Stimulated activated naive CD8-positive, alpha-beta T cell treated with anti-CD3 and anti-CD28 coated beads, Interleukin-15, amount 100 ng/mL, for 72 hours (primary cell): ENCODE data around the gene HAUS7.

Experiments
- ATAC-seq: fragments of 150-1000 bp; cut with Tn5 transposase; 2 replicates; pipeline ENCODE4 v1.10.0; 2021; ENCODE audit warnings: mild to moderate bottlenecking, moderate library complexity
- DNase-seq, 2 donors: peaks; one replicate each; pipeline ENCODE4 v3.0.0; 2021 to 2022
- H3K27ac Mint-ChIP-seq, 2 donors: one replicate each; pipeline ENCODE4 v1.8.0; 2022; ENCODE audit warnings: mild to moderate bottlenecking in 2 of 2, mixed read lengths in 2 of 2, moderate library complexity in 2 of 2
- H3K27me3 Mint-ChIP-seq: one replicate; pipeline ENCODE4 v1.8.0; 2022; ENCODE audit warnings: mixed read lengths
- H3K4me1 Mint-ChIP-seq: one replicate; pipeline ENCODE4 v1.8.0; 2022; ENCODE audit warnings: mild to moderate bottlenecking, mixed read lengths
- H3K4me3 Mint-ChIP-seq, 2 donors: one replicate each; pipeline ENCODE4 v1.8.0; 2022; ENCODE audit warnings: mild to moderate bottlenecking in 2 of 2, mixed read lengths in 2 of 2, moderate library complexity in 1 of 2
- H3K9me3 Mint-ChIP-seq, 2 donors: one replicate each; pipeline ENCODE4 v1.8.0; 2022; ENCODE audit warnings: mixed read lengths in 2 of 2

HAUS7 gene

DNA sequence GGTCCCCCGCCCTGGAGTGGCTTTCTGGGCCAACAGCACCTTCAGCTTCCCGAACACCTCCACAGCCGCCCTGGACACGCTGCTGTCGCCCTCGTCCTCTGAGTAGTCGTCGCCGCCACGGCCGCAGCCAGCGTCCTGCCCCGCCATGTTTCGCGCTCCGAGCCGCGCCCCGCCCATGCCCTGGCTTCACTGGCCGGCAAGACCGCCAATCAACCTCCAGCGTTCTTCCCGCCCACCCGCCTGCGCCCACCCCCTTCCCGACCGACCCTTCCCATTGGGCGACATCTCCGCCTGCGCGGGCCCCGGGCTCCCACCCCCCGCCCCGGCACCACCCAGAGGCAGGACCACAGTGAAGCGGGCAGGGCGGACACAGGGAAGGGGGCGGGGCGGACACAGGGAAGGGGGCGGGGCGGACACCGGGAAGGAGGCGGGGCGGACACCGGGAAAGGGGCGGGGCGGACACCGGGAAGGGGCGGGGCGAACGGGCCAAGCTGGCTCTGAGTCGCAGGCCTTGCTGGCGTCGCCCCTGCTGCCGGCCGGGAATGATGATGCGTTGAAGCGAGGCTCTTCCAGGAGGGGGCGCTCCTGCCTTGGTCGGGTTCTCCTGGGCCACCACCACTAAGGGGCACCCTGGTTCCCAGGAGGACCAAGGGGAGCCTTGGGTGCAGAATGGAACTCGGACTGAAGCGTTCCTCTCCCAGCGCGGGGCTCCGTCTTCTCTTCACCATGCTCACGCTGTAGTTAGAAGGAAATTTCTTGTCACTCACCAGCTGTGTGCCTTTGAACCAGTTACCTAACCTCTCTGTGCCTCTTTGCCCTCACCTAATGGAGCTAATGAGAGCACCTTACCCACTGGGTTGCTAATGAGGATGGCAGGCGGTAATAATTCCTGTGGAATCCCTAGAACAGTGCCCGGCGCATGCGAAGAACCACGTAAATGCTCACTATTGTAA lies at the start of gene HAUS7:
TSS of gene HAUS7 (minus strand) at position 166 of the 953 bp plus-strand sequence. CDS start at position 147, 19 bp downstream.
- ATAC-seq (peak; percentile 88), DNase-seq (peak; percentile 79 to 89)
- H3K27me3 Mint-ChIP-seq, result no peaks in the 10 kb centered on the region
- H3K27ac Mint-ChIP-seq, result peak within 1 kb of the TSS; percentile 65 to 91
- peaks cover 32% of the 10 kb centered on the region for H3K4me1 Mint-ChIP-seq
- H3K9me3 Mint-ChIP-seq, result no peaks in the 10 kb centered on the region
- peak within 1 kb of the TSS; percentile 82 to 85 for H3K4me3 Mint-ChIP-seq

DNA sequence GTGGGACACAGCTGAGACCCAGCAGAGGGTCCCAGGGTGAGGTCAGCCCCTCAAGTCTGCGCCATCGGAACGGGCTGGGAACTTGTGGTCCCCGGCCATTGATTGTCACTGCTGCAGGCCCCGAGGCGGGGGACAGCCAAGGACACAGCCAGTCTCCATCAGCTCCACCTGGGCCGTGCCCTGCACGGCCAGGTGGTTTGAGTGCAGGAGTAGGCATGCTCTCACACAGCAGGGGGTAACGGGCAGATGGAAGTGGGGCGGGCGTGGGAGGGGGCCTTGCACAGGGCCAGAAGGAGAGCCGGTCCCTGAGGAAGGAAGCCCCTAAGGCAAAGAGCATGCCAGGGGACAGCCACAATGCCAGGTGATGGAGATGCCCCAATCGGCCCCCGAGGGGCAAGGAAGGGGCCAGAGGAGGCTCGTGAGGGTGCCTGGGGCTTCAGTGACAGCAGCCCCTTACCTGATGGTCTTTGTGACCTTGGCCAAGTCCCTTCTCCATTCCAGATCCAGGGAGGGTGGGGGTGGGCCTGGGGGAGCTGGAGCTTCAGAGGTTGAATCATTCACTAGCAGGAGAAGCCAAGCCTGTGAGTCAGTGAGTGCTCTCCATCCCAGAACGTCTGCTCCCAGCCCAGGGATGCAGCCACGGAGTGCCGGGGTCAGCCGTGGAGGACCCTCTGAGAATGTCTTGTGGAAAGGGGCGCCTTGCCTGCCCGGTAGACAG lies 49.4 kb upstream of the HAUS7 start:
- peaks cover 49% of the 10 kb centered on the region for H3K27me3 Mint-ChIP-seq
- no peaks in the 10 kb centered on the region for H3K9me3 Mint-ChIP-seq
- no peak for DNase-seq
- H3K4me3 Mint-ChIP-seq, result no peak overlapping the region
- ATAC-seq, result no peak
- H3K4me1 Mint-ChIP-seq, result peaks cover 11% of the 10 kb centered on the region
- H3K27ac Mint-ChIP-seq, result no peak overlapping the region

DNA sequence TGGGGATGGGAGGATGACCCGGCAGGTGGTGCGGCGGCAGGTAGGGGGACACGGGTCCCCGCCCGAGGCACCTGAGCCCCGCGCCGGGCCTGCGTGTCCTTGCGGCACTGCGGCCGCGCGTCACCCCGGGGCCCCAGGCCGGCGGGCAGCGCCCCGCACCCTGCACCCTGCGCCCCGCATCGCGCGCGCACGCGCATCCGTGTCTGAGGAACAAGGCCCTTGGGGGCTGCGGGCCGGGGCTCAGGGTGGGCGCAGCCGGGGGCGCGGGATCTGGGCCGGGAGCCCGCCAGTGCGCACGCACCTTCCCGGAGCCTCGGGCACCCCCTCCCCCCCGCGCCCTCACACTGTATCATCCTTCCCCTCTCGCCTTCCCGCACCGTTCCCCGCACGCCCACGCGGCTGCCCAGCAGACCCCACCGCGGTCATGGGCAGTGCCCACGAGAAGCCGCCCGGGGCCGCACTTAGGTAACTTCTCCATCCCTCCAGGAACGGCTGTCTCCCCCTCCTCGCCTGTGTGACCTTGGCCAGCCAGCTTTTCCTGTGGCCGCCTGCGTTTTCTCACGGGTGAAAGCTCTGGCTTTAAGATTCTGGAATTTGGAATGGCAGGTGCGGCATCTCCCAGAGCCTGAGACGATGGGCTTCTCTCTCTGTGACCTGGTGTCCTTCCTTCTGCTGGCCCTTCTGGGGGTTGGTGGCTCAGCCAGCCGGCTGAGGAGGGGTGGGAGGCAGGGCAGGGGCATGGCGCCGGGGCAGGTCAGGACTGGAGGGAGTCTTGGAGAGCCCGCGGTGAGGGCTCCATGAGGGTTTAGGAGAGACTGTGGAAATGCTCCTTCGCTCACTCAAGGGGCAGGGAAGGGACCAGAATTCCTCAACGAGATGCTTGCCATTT lies 47.8 kb upstream of the HAUS7 start:
- Mint-ChIP-seq H3K9me3 (no peaks in the 10 kb centered on the region), H3K4me1 (peaks cover 11% of the 10 kb centered on the region), H3K4me3 (peak overlapping the region; percentile 21 to 29), H3K27ac (no peak overlapping the region), H3K27me3 (peaks cover 49% of the 10 kb centered on the region)
- ATAC-seq (no peak), DNase-seq (no peak)

- ATAC-seq (no peak), DNase-seq (no peak)
- Mint-ChIP-seq H3K27me3 (peaks cover 49% of the 10 kb centered on the region), H3K27ac (no peak within 1 kb of the TSS), H3K4me3 (peak within 1 kb of the TSS; percentile 21 to 29), H3K9me3 (no peaks in the 10 kb centered on the region), H3K4me1 (peaks cover 11% of the 10 kb centered on the region)
Measured at GRCh38 chrX:153517423-153517822, 47.0 kb upstream of the HAUS7 start, which contains the start of gene ATP2B3. ATP2B3 (plus strand) TSS chrX:153517642; CDS start chrX:153536248, 18,606 bp downstream.

GRCh38 chrX:153516073-153516472 lies 45.7 kb upstream of the HAUS7 start:
- Mint-ChIP-seq H3K27me3 (peaks cover 36% of the 10 kb centered on the region), H3K9me3 (no peaks in the 10 kb centered on the region), H3K27ac (no peak overlapping the region), H3K4me1 (peaks cover 5% of the 10 kb centered on the region), H3K4me3 (no peak overlapping the region)
- ATAC-seq (no peak), DNase-seq (no peak)

DNA sequence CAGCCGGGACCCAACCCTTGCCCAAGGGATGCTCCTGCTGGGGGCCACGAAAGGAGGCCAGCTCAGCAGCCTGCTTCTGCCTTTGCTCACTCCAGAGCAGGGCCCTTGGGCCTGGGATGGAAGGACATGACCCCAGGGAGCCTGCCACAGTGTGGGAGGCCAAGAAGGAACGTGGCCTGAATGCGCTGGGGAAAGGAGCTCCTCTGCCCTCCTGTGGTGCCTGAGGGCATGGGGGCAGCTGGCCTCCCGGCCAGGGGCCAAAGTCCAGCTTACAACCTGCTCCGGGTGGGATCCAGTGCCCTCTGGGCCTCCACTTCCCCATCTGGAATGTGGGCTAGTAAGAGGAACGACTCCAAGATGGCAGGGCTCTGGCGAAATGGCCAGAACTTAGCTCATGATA lies 45.1 kb upstream of the HAUS7 start:
- H3K27ac Mint-ChIP-seq, result no peak overlapping the region
- no peaks in the 10 kb centered on the region for H3K9me3 Mint-ChIP-seq
- peaks cover 5% of the 10 kb centered on the region for H3K4me1 Mint-ChIP-seq
- ATAC-seq (no peak), DNase-seq (no peak)
- H3K27me3 Mint-ChIP-seq, result peaks cover 32% of the 10 kb centered on the region
- H3K4me3 Mint-ChIP-seq, result no peak overlapping the region

DNA sequence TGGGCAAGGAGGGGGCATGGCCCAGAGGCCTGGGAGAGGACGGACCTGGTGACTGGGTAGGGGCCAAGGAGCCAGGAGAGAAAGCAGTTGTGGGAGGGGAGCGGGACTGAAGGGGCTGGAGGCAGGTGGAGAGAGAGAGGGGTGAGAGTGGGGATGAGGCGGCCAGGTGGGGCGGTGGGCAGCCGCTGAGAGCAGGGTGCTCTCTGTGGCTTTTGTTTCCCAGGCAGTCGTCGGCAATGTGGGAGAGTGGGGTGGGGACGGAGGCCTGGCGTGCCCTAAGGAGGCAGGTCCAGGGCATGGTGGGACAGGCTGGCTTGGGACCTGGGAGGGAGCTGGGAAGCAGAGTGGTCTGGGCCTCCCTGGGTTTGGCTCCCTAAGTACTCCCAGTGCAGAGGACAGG lies 43.9 kb upstream of the HAUS7 start:
- peaks cover 5% of the 10 kb centered on the region for H3K4me1 Mint-ChIP-seq
- ATAC-seq (no peak), DNase-seq (no peak)
- no peaks in the 10 kb centered on the region for H3K9me3 Mint-ChIP-seq
- H3K27ac Mint-ChIP-seq, result no peak overlapping the region
- no peak overlapping the region for H3K4me3 Mint-ChIP-seq
- H3K27me3 Mint-ChIP-seq, result peaks cover 29% of the 10 kb centered on the region

DNA sequence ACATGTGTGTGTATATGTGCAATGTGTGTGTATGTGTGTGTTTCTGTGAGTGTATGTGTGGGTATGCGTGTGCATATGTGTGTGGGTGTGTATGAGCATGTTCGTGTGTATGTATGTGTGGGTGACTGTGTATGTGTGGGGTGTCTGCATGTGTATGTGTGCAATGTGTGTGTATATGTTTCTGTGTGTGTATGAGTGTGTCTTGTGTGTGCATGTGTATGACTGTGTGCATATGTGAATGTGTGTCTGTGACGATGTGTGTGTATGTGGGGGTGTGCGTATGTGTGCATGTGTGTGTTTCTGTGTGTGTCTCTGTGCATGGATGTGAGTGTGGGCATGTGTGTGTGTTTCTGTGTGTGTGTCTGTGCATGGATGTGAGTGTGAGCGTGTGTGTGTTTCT lies 42.9 kb upstream of the HAUS7 start:
- H3K27ac Mint-ChIP-seq, result no peak overlapping the region

DNA sequence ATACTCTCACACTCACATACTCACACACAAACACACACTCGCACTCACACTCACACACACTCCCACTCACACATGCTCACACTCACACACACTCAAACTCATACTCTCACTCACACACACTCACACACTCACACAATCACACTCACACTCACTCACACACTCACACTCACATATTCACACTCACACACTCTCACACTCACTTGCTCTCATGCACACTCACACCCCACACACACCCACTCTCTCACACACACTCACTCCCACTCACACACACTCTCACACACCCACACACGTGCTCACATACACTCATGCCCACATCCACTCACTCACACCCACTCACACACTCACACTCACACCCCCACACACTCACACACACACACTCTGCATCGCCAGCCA lies 42.1 kb upstream of the HAUS7 start:
- Mint-ChIP-seq H3K4me3 (no peak overlapping the region), H3K27me3 (peaks cover 15% of the 10 kb centered on the region), H3K27ac (no peak overlapping the region), H3K9me3 (no peaks in the 10 kb centered on the region), H3K4me1 (peaks cover 5% of the 10 kb centered on the region)
- no peak for ATAC-seq
- no peak for DNase-seq

More for the DNA sequence above, 42.9 kb upstream of the HAUS7 start:
- peaks cover 2% of the 10 kb centered on the region for H3K4me1 Mint-ChIP-seq
- ATAC-seq, result no peak
- DNase-seq, result no peak
- no peaks in the 10 kb centered on the region for H3K9me3 Mint-ChIP-seq
- H3K27me3 Mint-ChIP-seq, result peaks cover 19% of the 10 kb centered on the region
- no peak overlapping the region for H3K4me3 Mint-ChIP-seq

DNA sequence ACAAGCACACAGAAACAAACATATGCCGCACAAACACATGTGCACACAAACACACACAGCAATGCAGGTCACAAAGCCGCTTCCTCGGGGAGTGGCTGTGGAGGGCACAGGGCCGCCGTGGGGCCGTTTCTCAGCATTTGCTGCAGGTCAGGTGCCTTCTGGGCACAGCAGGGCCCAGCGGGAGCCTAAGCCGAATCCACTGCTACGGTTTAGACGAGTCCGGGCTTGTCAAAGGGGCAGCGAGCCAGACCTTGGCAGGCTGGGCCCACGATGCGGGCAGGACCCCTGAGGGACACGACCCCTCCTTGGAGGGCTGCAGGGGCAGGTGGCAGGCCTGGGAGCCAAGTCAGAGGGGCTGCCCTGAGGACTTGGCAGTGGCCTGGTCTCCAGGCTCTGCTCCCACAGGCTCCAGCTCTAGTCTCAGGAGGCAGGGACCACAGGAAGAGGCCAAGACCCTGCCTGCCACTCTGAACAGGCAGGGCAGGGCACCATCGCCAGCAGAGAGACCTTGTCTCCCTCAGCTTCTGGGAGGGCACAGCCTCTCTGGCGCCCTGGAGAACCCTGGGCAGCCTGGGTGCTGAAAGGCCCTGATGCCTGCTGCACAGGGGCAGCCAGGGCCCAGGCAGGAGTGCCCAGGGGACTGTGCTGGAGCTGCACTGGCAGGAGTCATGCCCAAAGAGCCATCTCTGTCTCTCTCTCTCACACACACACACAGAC lies 41.6 kb upstream of the HAUS7 start:
- no peak for ATAC-seq
- H3K27me3 Mint-ChIP-seq, result peaks cover 15% of the 10 kb centered on the region

GRCh38 chrX:153510383-153510782 lies 40.0 kb upstream of the HAUS7 start:
- DNase-seq, result no peak
- ATAC-seq, result no peak

More for the DNA sequence above, 41.6 kb upstream of the HAUS7 start:
- no peak for DNase-seq
- Mint-ChIP-seq H3K9me3 (no peaks in the 10 kb centered on the region), H3K4me3 (no peak overlapping the region), H3K27ac (no peak overlapping the region), H3K4me1 (peaks cover 5% of the 10 kb centered on the region)

GRCh38 chrX:153509592-153509991 lies 39.2 kb upstream of the HAUS7 start:
- Mint-ChIP-seq H3K27me3 (no peaks in the 10 kb centered on the region), H3K27ac (no peak overlapping the region), H3K9me3 (no peaks in the 10 kb centered on the region), H3K4me1 (peaks cover 5% of the 10 kb centered on the region), H3K4me3 (no peak overlapping the region)
- DNase-seq (no peak), ATAC-seq (no peak)

More at GRCh38 chrX:153510383-153510782, 40.0 kb upstream of the HAUS7 start:
- Mint-ChIP-seq H3K9me3 (no peaks in the 10 kb centered on the region), H3K4me3 (no peak overlapping the region), H3K27ac (no peak overlapping the region), H3K4me1 (peaks cover 5% of the 10 kb centered on the region), H3K27me3 (no peaks in the 10 kb centered on the region)

- Mint-ChIP-seq H3K27ac (peak overlapping the region in 1 of 2 donors; percentile 48), H3K9me3 (no peaks in the 10 kb centered on the region), H3K27me3 (no peaks in the 10 kb centered on the region), H3K4me1 (peaks cover 5% of the 10 kb centered on the region), H3K4me3 (no peak overlapping the region)
- peak; percentile 79 to 81 for DNase-seq
- ATAC-seq, result peak; percentile 94
Measured at GRCh38 chrX:153507484-153508178, 37.3 kb upstream of the HAUS7 start.

DNA sequence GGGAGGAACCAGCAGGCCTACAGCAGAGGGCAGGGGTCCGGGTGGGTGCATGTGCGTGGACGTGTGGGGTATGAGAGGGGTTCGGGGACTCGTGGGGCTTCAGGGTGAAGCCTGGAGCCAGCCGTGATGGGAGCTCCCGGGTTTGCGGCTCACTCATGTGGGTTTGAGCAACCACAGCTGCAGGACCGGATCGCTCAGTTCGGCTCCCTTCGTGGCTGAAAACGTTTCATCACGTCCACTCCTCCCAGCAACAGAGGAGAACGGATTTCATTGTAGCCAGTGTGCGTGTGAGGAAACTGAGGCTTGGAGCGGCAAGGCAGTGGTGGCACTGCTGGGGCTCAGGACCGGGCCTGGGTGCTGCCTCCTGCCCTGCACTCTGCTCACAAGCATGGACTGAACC lies 35.0 kb upstream of the HAUS7 start:
- DNase-seq (no peak), ATAC-seq (no peak)
- Mint-ChIP-seq H3K27me3 (no peaks in the 10 kb centered on the region), H3K4me3 (no peak overlapping the region), H3K9me3 (no peaks in the 10 kb centered on the region), H3K27ac (no peak overlapping the region), H3K4me1 (peaks cover 5% of the 10 kb centered on the region)
